HFF-Myc (cell line): ENCODE measurements around the gene MAD2L2.

ENCODE experiments used
- DNase-seq: peaks from one replicate; pipeline ENCODE4 v3.0.0-alpha.2; 2011; ENCODE audit warnings: low read depth; ENCODE audit errors: extremely low read depth
- H3K4me3 ChIP-seq: replicated peaks from 2 replicates; pipeline ENCODE4 v1.5.1; 2011; ENCODE audit warnings: low read depth, mild to moderate bottlenecking, control low read depth, low read length
- TF ChIP-seq, protein P1 (sequence below): IDR thresholded peaks from 2 replicates; pipeline ENCODE4 v1.5.1; 2012; ENCODE audit warnings: mild to moderate bottlenecking, low read depth, low read length, control low read depth; ENCODE audit errors: missing control alignments

MAD2L2 gene

DNA sequence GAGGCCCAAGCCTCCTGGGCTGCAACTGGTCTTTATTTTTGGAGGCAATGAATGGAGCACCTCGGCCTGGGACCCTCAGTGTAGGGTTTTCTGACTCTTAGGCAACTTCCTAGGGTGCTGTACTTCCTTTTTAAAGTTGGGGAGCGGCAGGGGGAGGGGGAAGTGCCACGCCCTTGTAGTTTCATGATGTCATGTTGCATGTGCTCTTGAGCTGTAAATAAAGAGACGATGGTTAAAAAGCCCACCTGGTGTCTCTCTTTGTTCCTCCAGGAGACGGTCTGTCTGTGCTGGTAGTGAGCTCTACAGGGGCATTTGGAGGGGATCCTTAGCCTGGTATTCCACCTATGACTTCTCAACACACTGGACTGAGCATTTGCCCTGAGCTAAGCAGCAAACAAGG is 44.7 kb upstream of the MAD2L2 start:
- H3K4me3 ChIP-seq, result no peak overlapping the region
- no peak for DNase-seq
- TF ChIP-seq, protein P1, sequence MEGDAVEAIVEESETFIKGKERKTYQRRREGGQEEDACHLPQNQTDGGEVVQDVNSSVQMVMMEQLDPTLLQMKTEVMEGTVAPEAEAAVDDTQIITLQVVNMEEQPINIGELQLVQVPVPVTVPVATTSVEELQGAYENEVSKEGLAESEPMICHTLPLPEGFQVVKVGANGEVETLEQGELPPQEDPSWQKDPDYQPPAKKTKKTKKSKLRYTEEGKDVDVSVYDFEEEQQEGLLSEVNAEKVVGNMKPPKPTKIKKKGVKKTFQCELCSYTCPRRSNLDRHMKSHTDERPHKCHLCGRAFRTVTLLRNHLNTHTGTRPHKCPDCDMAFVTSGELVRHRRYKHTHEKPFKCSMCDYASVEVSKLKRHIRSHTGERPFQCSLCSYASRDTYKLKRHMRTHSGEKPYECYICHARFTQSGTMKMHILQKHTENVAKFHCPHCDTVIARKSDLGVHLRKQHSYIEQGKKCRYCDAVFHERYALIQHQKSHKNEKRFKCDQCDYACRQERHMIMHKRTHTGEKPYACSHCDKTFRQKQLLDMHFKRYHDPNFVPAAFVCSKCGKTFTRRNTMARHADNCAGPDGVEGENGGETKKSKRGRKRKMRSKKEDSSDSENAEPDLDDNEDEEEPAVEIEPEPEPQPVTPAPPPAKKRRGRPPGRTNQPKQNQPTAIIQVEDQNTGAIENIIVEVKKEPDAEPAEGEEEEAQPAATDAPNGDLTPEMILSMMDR, result no peak

DNA sequence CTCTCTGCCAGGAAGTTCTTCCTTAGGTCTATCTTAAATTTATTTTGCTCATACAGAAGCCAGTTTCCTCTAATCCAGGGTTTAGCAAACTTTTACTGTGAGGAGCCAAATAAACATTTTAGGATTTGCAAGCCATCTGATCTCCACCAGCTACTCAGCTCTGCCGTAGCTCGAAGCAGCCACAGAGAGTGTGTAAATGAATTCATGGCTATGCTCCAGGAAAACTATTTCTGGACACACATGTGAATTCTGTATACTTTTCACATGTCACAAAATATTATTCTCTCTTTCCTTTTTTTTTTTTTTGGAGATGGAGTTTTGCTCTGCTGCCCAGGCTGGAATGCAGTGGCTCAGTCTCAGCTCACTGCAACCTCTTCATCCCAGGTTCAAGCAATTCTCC is 41.6 kb upstream of the MAD2L2 start:
- DNase-seq, result no peak
- TF ChIP-seq, protein P1, result no peak
- H3K4me3 ChIP-seq, result no peak overlapping the region

DNA sequence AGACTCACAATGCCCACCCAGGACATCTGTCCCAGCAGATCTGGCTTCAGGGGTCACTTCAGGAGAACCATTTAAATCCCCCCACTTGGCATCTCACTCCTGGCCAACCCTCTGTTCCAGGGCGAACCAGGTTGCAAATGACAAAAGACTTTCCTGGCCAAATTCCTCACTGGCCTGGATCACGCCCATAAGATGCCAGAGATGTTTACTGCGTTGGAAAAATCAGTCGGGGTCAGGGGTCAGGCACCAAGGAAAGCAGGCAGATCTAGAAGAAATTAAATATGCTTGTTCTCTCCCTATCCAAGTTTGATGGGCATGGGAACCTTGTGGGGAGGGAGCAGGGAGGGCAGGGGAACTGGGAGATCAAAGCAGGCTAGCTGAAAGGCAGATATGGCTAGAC is 40.4 kb upstream of the MAD2L2 start:
- TF ChIP-seq, protein P1, result no peak
- H3K4me3 ChIP-seq, result no peak overlapping the region
- DNase-seq, result no peak

DNA sequence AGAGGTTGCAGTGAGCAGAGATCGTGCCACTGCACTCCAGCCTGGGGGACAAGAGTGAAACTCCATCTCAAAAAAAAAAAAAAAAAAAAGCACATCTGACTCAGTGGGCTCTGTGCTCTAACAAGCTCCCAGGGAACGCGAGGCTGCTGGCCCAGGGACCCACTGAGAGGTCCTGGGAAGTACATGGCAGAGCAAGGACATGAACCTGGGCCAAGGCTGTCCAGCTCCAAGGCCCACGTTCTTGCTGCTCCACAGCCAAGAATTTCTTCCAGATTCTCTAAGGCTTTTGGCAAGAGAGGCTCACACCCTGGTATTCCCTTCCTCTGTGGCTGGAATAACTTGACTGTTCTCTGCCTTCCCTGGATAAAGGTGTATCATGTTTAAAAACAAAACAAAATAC is 39.6 kb upstream of the MAD2L2 start:
- H3K4me3 ChIP-seq, result no peak overlapping the region
- no peak for DNase-seq
- TF ChIP-seq, protein P1, result no peak

DNA sequence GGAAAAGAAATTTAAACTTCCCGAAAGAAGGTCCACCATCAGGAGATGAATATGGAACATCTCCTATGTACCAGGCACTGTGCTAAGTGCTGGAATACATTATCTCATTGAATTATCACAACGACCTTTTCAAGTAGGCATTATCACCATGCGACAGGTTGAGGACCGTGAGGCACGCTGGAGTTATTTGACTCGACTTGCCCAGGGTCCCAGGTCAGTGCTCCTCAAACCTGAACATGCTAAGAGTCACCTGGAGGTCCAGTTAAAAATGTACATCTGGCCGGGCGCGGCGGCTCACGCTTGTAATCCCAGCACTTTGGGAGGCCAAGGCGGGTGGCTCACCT is 39.1 kb upstream of the MAD2L2 start:
- H3K4me3 ChIP-seq, result no peak overlapping the region
- TF ChIP-seq, protein P1, result no peak
- no peak for DNase-seq

DNA sequence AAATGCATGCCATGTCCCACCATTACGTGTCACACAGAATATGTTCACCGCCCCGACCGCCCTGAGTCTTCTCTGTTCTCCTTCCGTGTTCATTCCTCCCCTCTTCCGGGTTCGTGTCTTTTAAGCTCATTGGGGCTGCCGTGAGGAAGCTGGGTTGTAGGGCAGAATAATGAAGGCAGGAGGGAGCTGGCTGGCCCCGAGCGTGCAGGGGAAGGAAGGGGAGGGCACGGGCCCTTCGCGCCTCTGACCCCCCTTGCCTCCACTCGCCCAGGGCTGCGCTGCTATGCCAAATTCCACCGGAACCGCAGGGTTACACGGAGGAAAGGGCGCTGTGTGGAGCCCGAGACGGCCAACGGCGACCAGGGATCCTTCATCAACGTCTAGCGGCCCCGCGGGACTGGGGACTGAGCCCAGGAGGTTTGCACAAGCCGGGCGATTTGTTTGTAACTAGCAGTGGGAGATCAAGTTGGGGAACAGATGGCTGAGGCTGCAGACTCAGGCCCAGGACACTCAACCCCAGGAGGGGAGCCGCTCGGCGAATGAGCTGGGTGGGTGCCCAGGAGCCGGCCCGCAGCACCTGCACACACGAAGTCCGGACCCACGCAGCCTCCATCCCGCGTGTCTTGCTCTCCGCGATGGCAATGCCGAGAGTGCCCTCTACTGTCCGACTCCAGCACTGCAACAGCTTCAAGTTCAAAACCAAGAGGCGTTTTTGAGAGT is 38.5 kb upstream of the MAD2L2 start:
- TF ChIP-seq, protein P1, result peak; percentile 99
- peak overlapping the region; percentile 22; the same call in 1 of the 2 replicates for H3K4me3 ChIP-seq
- no peak for DNase-seq
